ENCODE measurements around the gene CNTFR.

The CNTFR gene

GRCh38 chr9:34627716-34628655 lies 38.5 kb upstream of the CNTFR start:
- peaks cover 70% of the 10 kb centered on the region for H3K27me3 Mint-ChIP-seq
- DNase-seq, result no peak
- H3K9me3 Mint-ChIP-seq, result no peaks in the 10 kb centered on the region
- H3K36me3 Mint-ChIP-seq (ENCODE audit: low read depth), result no peaks in the 10 kb centered on the region
- H3K4me1 Mint-ChIP-seq (ENCODE audit: low read depth), result peaks cover 22% of the 10 kb centered on the region
- no peak overlapping the region for H3K27ac Mint-ChIP-seq
- H3K4me3 Mint-ChIP-seq, result peak overlapping the region; percentile 57

DNA sequence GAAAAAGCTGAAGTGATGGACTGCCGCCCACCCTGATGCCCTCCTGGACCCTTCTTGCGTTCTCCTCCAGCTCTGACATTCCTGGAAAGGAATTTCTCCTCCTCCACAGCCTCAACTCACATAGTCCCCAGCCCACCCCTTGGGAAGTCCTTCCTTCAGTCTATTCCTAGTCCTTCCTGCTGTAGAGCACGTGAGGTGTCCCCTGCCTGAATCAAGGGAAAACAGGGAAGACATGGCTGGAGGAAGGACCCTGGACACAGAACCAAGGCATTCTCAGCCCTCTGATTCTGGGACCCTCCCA lies 35.6 kb upstream of the CNTFR start:
- peaks cover 78% of the 10 kb centered on the region for H3K27me3 Mint-ChIP-seq
- no peak overlapping the region for H3K4me3 Mint-ChIP-seq
- H3K4me1 Mint-ChIP-seq (ENCODE audit: low read depth), result peaks cover 32% of the 10 kb centered on the region
- no peak for DNase-seq
- no peak overlapping the region for H3K27ac Mint-ChIP-seq
- peaks cover 2% of the 10 kb centered on the region for H3K36me3 Mint-ChIP-seq (ENCODE audit: low read depth)
- no peaks in the 10 kb centered on the region for H3K9me3 Mint-ChIP-seq

- no peak for DNase-seq
- Mint-ChIP-seq H3K9me3 (no peaks in the 10 kb centered on the region), H3K4me1 (ENCODE audit: low read depth) (peaks cover 36% of the 10 kb centered on the region), H3K27ac (no peak overlapping the region), H3K36me3 (ENCODE audit: low read depth) (peaks cover 6% of the 10 kb centered on the region), H3K27me3 (peaks cover 72% of the 10 kb centered on the region), H3K4me3 (no peak overlapping the region)
These were observed 35.1 kb upstream of the CNTFR start for GRCh38 chr9:34624475-34625185.

DNA sequence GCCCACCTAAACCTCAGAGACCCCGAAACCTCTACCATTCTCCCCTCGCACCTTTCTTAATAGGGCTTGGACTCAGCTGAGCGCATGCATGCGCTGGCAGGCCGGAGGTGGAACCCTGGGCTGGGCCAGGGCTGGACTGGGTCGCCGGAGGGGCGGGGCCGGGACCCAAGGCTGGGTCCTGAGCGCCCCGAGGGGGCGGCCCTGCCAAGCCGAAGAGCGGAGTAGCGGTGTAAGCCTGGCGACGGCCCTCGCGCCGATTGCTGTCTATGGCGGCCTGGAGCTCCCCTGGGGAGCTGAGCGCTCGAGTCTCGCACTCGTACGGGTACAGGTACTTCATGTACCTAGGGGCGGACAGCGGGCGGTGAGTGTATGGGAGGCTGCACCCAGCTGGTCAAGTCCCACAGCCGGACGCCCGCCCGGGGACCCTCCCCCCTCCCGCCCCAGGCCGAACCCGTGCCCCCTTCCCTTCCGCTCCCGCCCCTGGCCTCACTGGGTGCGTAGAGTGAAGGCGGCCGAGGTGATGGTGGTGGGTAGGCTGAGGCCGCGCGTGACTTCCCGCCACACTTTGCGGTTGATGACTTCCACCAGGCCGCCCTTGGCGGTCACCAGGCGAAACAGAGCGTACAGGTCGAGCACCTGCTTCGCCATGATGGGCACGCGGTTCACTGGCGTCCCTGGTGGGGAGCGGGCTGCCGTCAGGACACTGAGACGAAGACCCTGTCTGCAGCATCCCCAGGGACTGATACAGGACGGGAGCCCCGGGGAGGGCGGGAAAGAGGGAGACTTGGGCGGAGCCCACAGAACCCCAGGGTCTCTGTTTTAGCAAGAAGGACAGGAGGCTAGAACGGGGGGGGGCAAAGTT lies 34.1 kb upstream of the CNTFR start:
- DNase-seq, result no peak
- H3K4me3 Mint-ChIP-seq, result peak overlapping the region; percentile 30
- no peak overlapping the region for H3K27ac Mint-ChIP-seq
- H3K36me3 Mint-ChIP-seq (ENCODE audit: low read depth), result peaks cover 6% of the 10 kb centered on the region
- no peaks in the 10 kb centered on the region for H3K9me3 Mint-ChIP-seq
- peaks cover 65% of the 10 kb centered on the region for H3K27me3 Mint-ChIP-seq
- H3K4me1 Mint-ChIP-seq (ENCODE audit: low read depth), result peaks cover 37% of the 10 kb centered on the region

DNA sequence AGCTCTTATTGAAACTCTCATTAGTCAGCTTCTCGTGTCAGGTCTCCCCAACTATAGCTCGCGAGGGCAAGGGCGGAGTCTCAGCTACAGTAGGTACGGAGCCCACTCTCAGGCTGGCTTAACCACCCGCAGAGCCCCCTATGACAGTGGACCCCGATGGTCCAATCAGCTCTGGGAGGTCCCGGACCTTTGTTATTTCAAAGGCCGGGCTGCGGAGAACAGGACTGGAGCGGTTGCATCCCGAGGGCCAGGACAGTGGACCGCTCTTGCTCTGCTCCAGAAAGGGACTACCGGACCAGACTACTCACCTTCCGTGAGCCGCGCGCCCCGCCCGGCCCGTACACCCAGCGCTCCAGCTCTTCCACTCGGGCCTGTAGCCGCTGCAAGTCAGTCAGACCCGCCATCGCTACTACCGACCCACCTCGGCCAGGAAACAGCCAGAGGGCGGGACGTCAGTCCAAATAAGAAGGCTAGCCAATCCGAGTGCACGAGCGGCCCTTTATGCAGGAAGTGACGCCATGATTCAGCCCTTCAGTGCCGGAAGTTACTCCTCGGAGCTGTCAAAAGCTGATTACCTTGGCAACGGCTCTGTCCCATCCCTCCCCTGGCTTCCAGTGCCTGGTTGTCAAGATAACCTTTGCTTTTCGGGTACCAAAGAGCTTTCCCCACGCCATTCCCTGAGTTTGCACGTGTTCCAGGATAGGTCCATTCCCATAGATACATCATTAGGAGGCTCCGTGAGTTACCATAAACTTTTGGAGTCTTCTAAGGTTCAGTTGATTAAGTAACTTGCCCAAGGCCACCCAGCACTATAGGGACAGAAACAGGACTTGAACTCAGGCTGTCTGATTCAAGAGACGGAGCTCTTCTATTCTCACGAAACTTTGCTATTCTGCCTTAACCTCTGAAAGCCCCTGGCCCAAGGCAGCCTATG lies 30.8 kb upstream of the CNTFR start, which contains the start of gene DCTN3:
Gene DCTN3 (minus strand): TSS at position 435 of the 934 bp plus-strand sequence. CDS start 31 bp downstream, at position 404.
- H3K4me3 Mint-ChIP-seq, result peak within 1 kb of the TSS; percentile 94
- H3K36me3 Mint-ChIP-seq (ENCODE audit: low read depth), result peaks cover 35% of the 10 kb centered on the region
- peaks cover 30% of the 10 kb centered on the region for H3K4me1 Mint-ChIP-seq (ENCODE audit: low read depth)
- H3K27ac Mint-ChIP-seq, result peak within 1 kb of the TSS; percentile 85
- H3K9me3 Mint-ChIP-seq, result no peaks in the 10 kb centered on the region
- DNase-seq, result peak; percentile 87
- H3K27me3 Mint-ChIP-seq, result peaks cover 32% of the 10 kb centered on the region

DNA sequence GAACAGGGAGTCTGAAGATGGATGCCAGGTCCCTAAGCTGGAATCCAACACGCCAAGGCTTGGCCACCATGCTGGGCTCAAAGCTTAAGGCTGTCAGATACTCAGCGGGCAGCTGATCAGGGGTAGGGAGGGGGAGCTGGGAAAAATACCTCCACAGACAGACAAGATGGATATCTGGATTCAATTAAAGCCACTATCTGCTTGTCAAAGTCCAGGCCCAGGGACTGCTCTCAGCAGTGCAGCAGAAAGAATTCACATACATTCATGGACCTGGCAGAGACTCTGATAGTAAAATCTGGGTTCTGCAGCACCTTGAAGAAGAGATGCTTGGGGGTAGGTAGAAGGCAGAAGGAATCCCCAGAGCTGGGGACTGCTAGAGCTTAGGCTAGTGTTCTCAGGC lies 25.6 kb upstream of the CNTFR start:
- Mint-ChIP-seq H3K27me3 (no peaks in the 10 kb centered on the region), H3K9me3 (no peaks in the 10 kb centered on the region), H3K36me3 (ENCODE audit: low read depth) (peaks cover 61% of the 10 kb centered on the region), H3K4me3 (no peak overlapping the region), H3K27ac (no peak overlapping the region), H3K4me1 (ENCODE audit: low read depth) (peaks cover 32% of the 10 kb centered on the region)
- DNase-seq, result no peak

- DNase-seq, result peak; percentile 77
- peaks cover 23% of the 10 kb centered on the region for H3K4me1 Mint-ChIP-seq (ENCODE audit: low read depth)
- no peaks in the 10 kb centered on the region for H3K9me3 Mint-ChIP-seq
- H3K36me3 Mint-ChIP-seq (ENCODE audit: low read depth), result peaks cover 57% of the 10 kb centered on the region
- no peaks in the 10 kb centered on the region for H3K27me3 Mint-ChIP-seq
- H3K4me3 Mint-ChIP-seq, result peak overlapping the region; percentile 90
- H3K27ac Mint-ChIP-seq, result peak overlapping the region; percentile 95
These were observed 23.4 kb upstream of the CNTFR start for GRCh38 chr9:34612788-34613390.

GRCh38 chr9:34611811-34612787 lies 22.6 kb upstream of the CNTFR start, which contains the start of gene RPP25L:
RPP25L (minus strand) TSS chr9:34612097; CDS start chr9:34611296, 801 bp downstream.
- Mint-ChIP-seq H3K9me3 (no peaks in the 10 kb centered on the region), H3K4me1 (ENCODE audit: low read depth) (peaks cover 23% of the 10 kb centered on the region), H3K36me3 (ENCODE audit: low read depth) (peaks cover 51% of the 10 kb centered on the region), H3K27ac (peak within 1 kb of the TSS; percentile 95), H3K27me3 (no peaks in the 10 kb centered on the region), H3K4me3 (peak within 1 kb of the TSS; percentile 90)
- peak; percentile 92 for DNase-seq

DNA sequence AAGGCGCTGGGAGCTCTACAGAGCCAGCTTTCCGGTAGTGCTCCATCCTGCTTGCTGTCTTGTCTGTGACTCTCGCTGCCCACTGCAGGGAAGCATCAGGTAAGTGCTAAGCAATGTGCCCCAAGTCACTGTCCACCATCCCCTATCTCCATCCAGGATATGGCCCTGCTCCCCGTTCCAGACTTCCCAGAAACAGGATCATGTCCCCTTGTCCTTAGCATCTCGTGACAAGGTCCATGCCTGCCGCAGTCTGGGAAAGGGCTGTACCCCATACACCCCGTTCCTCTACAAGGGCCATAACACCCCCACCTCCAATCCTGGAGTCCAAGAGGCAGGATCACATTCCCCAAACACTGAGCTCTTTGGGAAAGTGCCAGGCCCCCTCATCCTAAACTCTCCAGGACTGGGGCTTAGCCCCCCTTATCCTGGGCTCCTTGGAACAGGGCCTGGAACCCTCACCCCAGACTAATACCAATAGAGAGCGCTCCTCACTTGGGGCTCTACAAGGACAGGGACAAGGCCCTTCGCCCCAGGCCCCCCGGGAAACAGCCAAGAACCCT lies 21.8 kb upstream of the CNTFR start:
- DNase-seq, result peak; percentile 51
- Mint-ChIP-seq H3K9me3 (no peaks in the 10 kb centered on the region), H3K27ac (peak overlapping the region; percentile 95), H3K4me1 (ENCODE audit: low read depth) (peaks cover 23% of the 10 kb centered on the region), H3K36me3 (ENCODE audit: low read depth) (peaks cover 43% of the 10 kb centered on the region), H3K27me3 (no peaks in the 10 kb centered on the region), H3K4me3 (peak overlapping the region; percentile 90)

- Mint-ChIP-seq H3K4me3 (peak overlapping the region; percentile 90), H3K9me3 (no peaks in the 10 kb centered on the region), H3K4me1 (ENCODE audit: low read depth) (peaks cover 23% of the 10 kb centered on the region), H3K36me3 (ENCODE audit: low read depth) (peaks cover 36% of the 10 kb centered on the region), H3K27me3 (no peaks in the 10 kb centered on the region), H3K27ac (peak overlapping the region; percentile 95)
- DNase-seq, result no peak
These were observed 21.1 kb upstream of the CNTFR start for GRCh38 chr9:34610434-34611206.

- Mint-ChIP-seq H3K4me3 (no peak overlapping the region), H3K9me3 (no peaks in the 10 kb centered on the region), H3K27me3 (peaks cover 3% of the 10 kb centered on the region), H3K27ac (no peak overlapping the region), H3K36me3 (ENCODE audit: low read depth) (peaks cover 19% of the 10 kb centered on the region), H3K4me1 (ENCODE audit: low read depth) (peaks cover 15% of the 10 kb centered on the region)
- DNase-seq, result no peak
These were observed 17.8 kb upstream of the CNTFR start for GRCh38 chr9:34607331-34607730.
